PFSK-1 (cell line): ENCODE data around the gene ARGLU1.

ENCODE experiments used
- FOXP2 ChIP-seq: optimal IDR thresholded peaks from 2 replicates; pipeline ENCODE3; 2011; ENCODE audit warnings: borderline replicate concordance, control low read depth, inconsistent platforms; ENCODE audit not compliant: insufficient read depth; ENCODE audit errors: extremely low read length, extremely low read depth
- POLR2AphosphoS5 ChIP-seq: IDR thresholded peaks from 2 replicates; pipeline ENCODE4 v1.6.1; 2012; ENCODE audit warnings: low read depth, mild to moderate bottlenecking, control low read depth, low read length, moderate library complexity
- SIN3A ChIP-seq: IDR thresholded peaks from 2 replicates; pipeline ENCODE4 v1.6.1; 2012; ENCODE audit warnings: mild to moderate bottlenecking, low read length, moderate library complexity, borderline replicate concordance; ENCODE audit not compliant: insufficient read depth
- TAF1 ChIP-seq: IDR thresholded peaks from 2 replicates; pipeline ENCODE4 v1.6.1; 2012; ENCODE audit warnings: low read length, control low read depth, borderline replicate concordance; ENCODE audit not compliant: insufficient read depth
- TF ChIP-seq, protein P1 (sequence below), 2 experiments: IDR thresholded peaks; 2 replicates each; pipeline versions ENCODE4 v1.6.1 to v1.8.0; 2011 to 2012; ENCODE audit warnings: low read depth in 2 of 2, low read length in 2 of 2, control low read depth in 1 of 2, inconsistent platforms in 1 of 2, mild to moderate bottlenecking in 1 of 2, moderate library complexity in 1 of 2; ENCODE audit not compliant: insufficient read depth in 1 of 2

DNA sequence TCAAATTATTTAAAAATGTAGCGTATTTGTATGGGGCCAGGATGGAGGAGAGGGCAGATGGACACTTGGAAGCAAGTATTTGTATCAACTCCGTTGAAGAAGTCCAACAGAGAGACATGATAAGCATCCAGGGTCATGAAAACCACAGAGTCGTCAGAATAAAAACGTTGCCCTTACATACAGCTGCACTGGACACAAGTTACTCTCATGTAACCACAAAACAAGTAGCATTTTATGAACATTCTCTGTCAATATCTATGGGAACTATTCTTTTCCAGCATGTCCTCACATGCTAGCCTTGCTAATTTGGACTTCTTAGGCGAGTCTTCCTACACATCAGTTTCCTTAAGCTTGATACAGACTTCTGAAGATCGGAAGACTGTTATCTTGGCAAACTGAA, 67.5 kb downstream of the ARGLU1 start:
- TF ChIP-seq POLR2AphosphoS5: no peak
- no peak for TF ChIP-seq SIN3A
- no peak for TF ChIP-seq TAF1
- TF ChIP-seq, protein P1, sequence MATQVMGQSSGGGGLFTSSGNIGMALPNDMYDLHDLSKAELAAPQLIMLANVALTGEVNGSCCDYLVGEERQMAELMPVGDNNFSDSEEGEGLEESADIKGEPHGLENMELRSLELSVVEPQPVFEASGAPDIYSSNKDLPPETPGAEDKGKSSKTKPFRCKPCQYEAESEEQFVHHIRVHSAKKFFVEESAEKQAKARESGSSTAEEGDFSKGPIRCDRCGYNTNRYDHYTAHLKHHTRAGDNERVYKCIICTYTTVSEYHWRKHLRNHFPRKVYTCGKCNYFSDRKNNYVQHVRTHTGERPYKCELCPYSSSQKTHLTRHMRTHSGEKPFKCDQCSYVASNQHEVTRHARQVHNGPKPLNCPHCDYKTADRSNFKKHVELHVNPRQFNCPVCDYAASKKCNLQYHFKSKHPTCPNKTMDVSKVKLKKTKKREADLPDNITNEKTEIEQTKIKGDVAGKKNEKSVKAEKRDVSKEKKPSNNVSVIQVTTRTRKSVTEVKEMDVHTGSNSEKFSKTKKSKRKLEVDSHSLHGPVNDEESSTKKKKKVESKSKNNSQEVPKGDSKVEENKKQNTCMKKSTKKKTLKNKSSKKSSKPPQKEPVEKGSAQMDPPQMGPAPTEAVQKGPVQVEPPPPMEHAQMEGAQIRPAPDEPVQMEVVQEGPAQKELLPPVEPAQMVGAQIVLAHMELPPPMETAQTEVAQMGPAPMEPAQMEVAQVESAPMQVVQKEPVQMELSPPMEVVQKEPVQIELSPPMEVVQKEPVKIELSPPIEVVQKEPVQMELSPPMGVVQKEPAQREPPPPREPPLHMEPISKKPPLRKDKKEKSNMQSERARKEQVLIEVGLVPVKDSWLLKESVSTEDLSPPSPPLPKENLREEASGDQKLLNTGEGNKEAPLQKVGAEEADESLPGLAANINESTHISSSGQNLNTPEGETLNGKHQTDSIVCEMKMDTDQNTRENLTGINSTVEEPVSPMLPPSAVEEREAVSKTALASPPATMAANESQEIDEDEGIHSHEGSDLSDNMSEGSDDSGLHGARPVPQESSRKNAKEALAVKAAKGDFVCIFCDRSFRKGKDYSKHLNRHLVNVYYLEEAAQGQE (IDR thresholded peaks at IDR 0.05; ENCODE audit: insufficient read depth in 1 of 2, low read depth in 2 of 2, low read length in 2 of 2): no peak
- TF ChIP-seq FOXP2: no peak
